GM12892 (cell line): ENCODE measurements around the gene MEA1.

Experiments
- POLR2A ChIP-seq: IDR thresholded peaks from 2 replicates; pipeline ENCODE4 v1.6.1; 2011; ENCODE audit warnings: low read depth, low read length, control low read depth
- POLR2AphosphoS5 ChIP-seq: IDR thresholded peaks from 2 replicates; pipeline ENCODE4 v1.6.1; 2011; ENCODE audit warnings: low read depth, low read length, control low read depth
- TAF1 ChIP-seq: IDR thresholded peaks from 2 replicates; pipeline ENCODE4 v1.6.1; 2011; ENCODE audit warnings: low read depth, mild to moderate bottlenecking, control low read depth, low read length, borderline replicate concordance

DNA sequence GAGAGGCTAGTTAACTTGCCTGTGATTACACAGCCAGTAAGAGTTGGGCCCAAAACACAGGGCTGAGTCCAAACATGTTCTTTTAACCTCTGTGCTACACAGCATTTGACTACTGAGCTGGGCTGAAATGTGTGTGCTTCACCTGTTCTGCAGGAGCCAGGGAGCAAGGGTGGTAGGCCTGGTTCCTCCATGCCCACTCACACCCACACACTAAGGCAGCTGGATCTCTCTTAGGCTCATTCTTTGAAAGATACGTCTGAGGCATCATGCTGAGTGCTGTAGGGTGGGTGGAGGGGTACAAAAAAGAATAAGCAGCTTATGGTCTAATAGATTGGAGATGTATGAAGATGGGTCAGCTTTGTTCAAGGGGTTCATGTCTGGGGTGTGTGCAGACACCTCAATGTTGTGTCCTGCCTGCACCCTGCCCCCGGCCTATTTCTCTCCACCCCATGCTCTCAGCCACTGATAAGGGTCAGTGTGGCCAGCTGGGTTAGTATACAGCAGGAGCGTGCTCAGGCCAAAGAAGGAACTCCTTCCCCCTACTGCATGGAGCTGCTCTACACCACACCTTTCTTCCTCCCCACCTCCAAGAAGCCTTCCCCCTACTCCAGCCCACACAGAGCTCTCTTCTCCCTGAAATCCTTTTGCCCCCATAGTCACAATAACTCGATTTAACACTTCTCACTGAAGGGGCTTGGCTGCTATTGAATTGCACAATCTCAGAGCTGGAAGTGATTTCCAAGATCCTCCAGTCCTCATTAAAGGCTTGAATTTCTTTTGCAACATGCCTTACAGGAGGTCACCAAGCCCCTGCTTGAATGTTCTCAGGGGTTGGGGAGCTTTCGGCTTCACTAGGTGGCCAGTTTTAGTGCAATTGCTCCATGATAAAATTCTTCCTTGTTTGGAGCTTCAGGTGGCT, 26.0 kb downstream of the MEA1 start:
- TF ChIP-seq POLR2A, result no peak
- no peak for TF ChIP-seq TAF1
- TF ChIP-seq POLR2AphosphoS5, result no peak
